Keratinocyte (primary cell): Measurements from ENCODE around the gene ABHD8. TPM values are rescaled to one million over a fixed set of nuclear protein-coding genes. Genes with fewer than 3 reads are reported as not detected.

ENCODE experiments used
- DNase-seq: peaks from one replicate; pipeline ENCODE4 v3.0.0-alpha.2; 2011; ENCODE audit warnings: low read depth, missing footprints, low spot score
- FAIRE-seq: peaks from 2 replicates; lab custom pipeline; 2011; peaks lifted over from hg19 to GRCh38; lab: Jason Lieb, UNC
- H2AFZ ChIP-seq: 2 replicates; pipeline ENCODE4 v1.6.0; 2012; ENCODE audit warnings: low read length, control low read depth, inconsistent platforms; ENCODE audit not compliant: control insufficient read depth
- H3K27ac ChIP-seq: 2 replicates; pipeline ENCODE4 v1.5.1; 2011; ENCODE audit warnings: low read length; ENCODE audit not compliant: control insufficient read depth, insufficient read depth
- H3K27me3 ChIP-seq: 3 replicates; pipeline ENCODE4 v1.6.0; 2011; ENCODE audit warnings: low read length; ENCODE audit not compliant: control insufficient read depth, insufficient read depth; ENCODE audit errors: extremely low read depth
- H3K36me3 ChIP-seq, 2 experiments: 2 replicates in 1 of 2; 3 replicates in 1 of 2; pipeline ENCODE4 v1.5.1; 2011; ENCODE audit warnings: low read length in 2 of 2, mild to moderate bottlenecking in 1 of 2; ENCODE audit not compliant: control insufficient read depth in 2 of 2, insufficient read depth in 2 of 2; ENCODE audit errors: extremely low read depth in 1 of 2
- H3K4me1 ChIP-seq: 3 replicates; pipeline ENCODE4 v1.5.1; 2011; ENCODE audit warnings: low read length; ENCODE audit not compliant: control insufficient read depth, insufficient read depth; ENCODE audit errors: extremely low read depth
- H3K4me2 ChIP-seq: 3 replicates; pipeline ENCODE4 v1.6.0; 2011; ENCODE audit warnings: low read depth, low read length; ENCODE audit not compliant: control insufficient read depth, insufficient read depth; ENCODE audit errors: extremely low read depth
- H3K4me3 ChIP-seq, 3 experiments: fragments of 200-600 bp in 1 of 3; sonication (generic) in 1 of 3; 2 replicates in 2 of 3; 3 replicates in 1 of 3; pipeline ENCODE4 v1.5.1; 2011 to 2016; ENCODE audit warnings: low read length in 3 of 3, mild to moderate bottlenecking in 3 of 3, control low read depth in 2 of 3, inconsistent platforms in 1 of 3, low read depth in 1 of 3, mixed read lengths in 1 of 3, mixed run types in 1 of 3, moderate library complexity in 1 of 3; ENCODE audit not compliant: control insufficient read depth in 2 of 3, insufficient read depth in 2 of 3; ENCODE audit errors: extremely low read depth in 1 of 3
- H3K79me2 ChIP-seq: 2 replicates; pipeline ENCODE4 v1.6.0; 2012; ENCODE audit warnings: low read length; ENCODE audit not compliant: control insufficient read depth, insufficient read depth
- H3K9ac ChIP-seq: 3 replicates; pipeline ENCODE4 v1.6.0; 2011; ENCODE audit warnings: low read length; ENCODE audit not compliant: control insufficient read depth, insufficient read depth; ENCODE audit errors: extremely low read depth
- H3K9me1 ChIP-seq: 3 replicates; pipeline ENCODE4 v1.6.0; 2011; ENCODE audit warnings: low read length; ENCODE audit not compliant: control insufficient read depth, insufficient read depth; ENCODE audit errors: extremely low read depth
- H3K9me3 ChIP-seq: 2 replicates; pipeline ENCODE4 v1.5.1; 2012; ENCODE audit warnings: low read depth, low read length; ENCODE audit not compliant: control insufficient read depth
- H4K20me1 ChIP-seq: 3 replicates; pipeline ENCODE4 v1.6.0; 2011; ENCODE audit warnings: low read length; ENCODE audit not compliant: control insufficient read depth, insufficient read depth; ENCODE audit errors: extremely low read depth
- EZH2 ChIP-seq: IDR thresholded peaks from one replicate; pipeline ENCODE4 v1.6.1; 2012; ENCODE audit warnings: inconsistent platforms, mild to moderate bottlenecking, low read length, moderate library complexity
- dilution Hi-C: fragments of 300-500 bp; cut with MboI; formaldehyde crosslinking; loops from one replicate; pipeline ENCODE4 v1.7.0; 2020; ENCODE audit warnings: low sequenced_read_pairs; ENCODE audit not compliant: extremely low pct_ligation_motif_present
- polyA plus RNA-seq, 5 experiments: library from polyadenylated mRNA; depleted of rRNA in 3 of 5; stranded (reverse) in 3 of 5; stranded (forward) in 1 of 5; unstranded in 1 of 5; fragments of >200 nt; gene quantifications; 1 replicate in 1 of 5; 2 replicates in 3 of 5; 3 replicates in 1 of 5; pipeline versions ENCODE4 v1.2.1 to v1.2.3, GENCODE V29; 2011 to 2012; ENCODE audit warnings: missing spikeins in 2 of 5, low read depth in 1 of 5, low replicate concordance in 1 of 5
- TF ChIP-seq, protein P1 (sequence below), 3 experiments: IDR thresholded peaks in 1 of 3; conservative IDR thresholded peaks in 1 of 3; optimal IDR thresholded peaks in 1 of 3; 2 replicates in 2 of 3; 3 replicates in 1 of 3; pipeline versions ENCODE3 to v1.5.1; 2011; ENCODE audit warnings: low read length in 3 of 3, mild to moderate bottlenecking in 3 of 3, moderate library complexity in 2 of 3, control low read depth in 1 of 3, inconsistent platforms in 1 of 3; ENCODE audit not compliant: insufficient read depth in 2 of 3; ENCODE audit errors: extremely low read depth in 1 of 3

ABHD8 gene
- polyA plus RNA-seq, 1 donor (not counting 4 experiments of a cell fraction or from before 2014, with no cell fraction given), result 4.1 TPM

GRCh38 chr19:17285415-17286135 lies 17.6 kb downstream of the ABHD8 start:
- Histone ChIP-seq H3K79me2 (no peaks in the 10 kb centered on the region), H3K36me3 (no peaks in the 10 kb centered on the region), H3K27me3 (no peaks in the 10 kb centered on the region), H3K4me1 (peaks cover 6% of the 10 kb centered on the region), H3K27ac (no peak overlapping the region), H4K20me1 (no peaks in the 10 kb centered on the region), H3K4me3 (no peak overlapping the region), H3K9ac (no peak overlapping the region), H3K9me3 (no peaks in the 10 kb centered on the region), H3K4me2 (no peak overlapping the region), H2AFZ (no peak overlapping the region), H3K9me1 (no peaks in the 10 kb centered on the region)
- no peak for TF ChIP-seq EZH2
- TF ChIP-seq, protein P1, sequence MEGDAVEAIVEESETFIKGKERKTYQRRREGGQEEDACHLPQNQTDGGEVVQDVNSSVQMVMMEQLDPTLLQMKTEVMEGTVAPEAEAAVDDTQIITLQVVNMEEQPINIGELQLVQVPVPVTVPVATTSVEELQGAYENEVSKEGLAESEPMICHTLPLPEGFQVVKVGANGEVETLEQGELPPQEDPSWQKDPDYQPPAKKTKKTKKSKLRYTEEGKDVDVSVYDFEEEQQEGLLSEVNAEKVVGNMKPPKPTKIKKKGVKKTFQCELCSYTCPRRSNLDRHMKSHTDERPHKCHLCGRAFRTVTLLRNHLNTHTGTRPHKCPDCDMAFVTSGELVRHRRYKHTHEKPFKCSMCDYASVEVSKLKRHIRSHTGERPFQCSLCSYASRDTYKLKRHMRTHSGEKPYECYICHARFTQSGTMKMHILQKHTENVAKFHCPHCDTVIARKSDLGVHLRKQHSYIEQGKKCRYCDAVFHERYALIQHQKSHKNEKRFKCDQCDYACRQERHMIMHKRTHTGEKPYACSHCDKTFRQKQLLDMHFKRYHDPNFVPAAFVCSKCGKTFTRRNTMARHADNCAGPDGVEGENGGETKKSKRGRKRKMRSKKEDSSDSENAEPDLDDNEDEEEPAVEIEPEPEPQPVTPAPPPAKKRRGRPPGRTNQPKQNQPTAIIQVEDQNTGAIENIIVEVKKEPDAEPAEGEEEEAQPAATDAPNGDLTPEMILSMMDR (optimal IDR thresholded peaks at IDR 0.05 in 1 of 3, IDR thresholded peaks at IDR 0.05 in 1 of 3, conservative IDR thresholded peaks at IDR 0.05 in 1 of 3; ENCODE audit: extremely low read depth in 1 of 3, insufficient read depth in 2 of 3, low read length in 3 of 3), result no peak
- dilution Hi-C loops, result no loop called here
- FAIRE-seq, result no peak
- no peak for DNase-seq

- peaks cover 6% of the 10 kb centered on the region for H3K4me1 ChIP-seq
- H3K9me3 ChIP-seq, result no peaks in the 10 kb centered on the region
- no peak overlapping the region for H3K27ac ChIP-seq
- H3K9me1 ChIP-seq, result no peaks in the 10 kb centered on the region
- no peak for TF ChIP-seq EZH2
- TF ChIP-seq, protein P1 (optimal IDR thresholded peaks at IDR 0.05 in 1 of 3, IDR thresholded peaks at IDR 0.05 in 1 of 3, conservative IDR thresholded peaks at IDR 0.05 in 1 of 3; ENCODE audit: extremely low read depth in 1 of 3, insufficient read depth in 2 of 3, low read length in 3 of 3), result no peak
- H3K4me2 ChIP-seq, result no peak overlapping the region
- dilution Hi-C loops, result no loop called here
- H3K27me3 ChIP-seq, result no peaks in the 10 kb centered on the region
- H3K9ac ChIP-seq, result no peak overlapping the region
- DNase-seq, result no peak
- no peak overlapping the region for H2AFZ ChIP-seq
- H3K36me3 ChIP-seq, result peaks cover 0 to 4% of the 10 kb centered on the region in 2 experiments
- no peak for FAIRE-seq
- no peaks in the 10 kb centered on the region for H3K79me2 ChIP-seq
- no peaks in the 10 kb centered on the region for H4K20me1 ChIP-seq
- no peak overlapping the region for H3K4me3 ChIP-seq
Measured at GRCh38 chr19:17283504-17283996, 19.7 kb downstream of the ABHD8 start.
